Endothelial cell of umbilical vein (primary cell): ENCODE measurements around the gene DGKG. TPM values are rescaled to one million over a fixed set of nuclear protein-coding genes. Genes with fewer than 3 reads are reported as not detected.

ENCODE experiments used
- BruUV-seq: library from RNA; stranded (reverse); fragments of 400-500 nt; replicated peaks from 2 replicates; lab custom pipeline; 2021; lab: Mats Ljungman, UMichigan
- CTCF ChIA-PET: fragments of 300-600, 350-600 bp; sonication (Branson Sonifier 250); formaldehyde crosslinking; loops from one replicate; lab custom pipeline; 2021; ENCODE audit warnings: antibody characterized with exemption, inconsistent platforms; lab: Charles Lee
- POLR2A ChIA-PET: fragments of 300-600, 350-600 bp; sonication (Branson Sonifier 250); formaldehyde crosslinking; loops from one replicate; lab custom pipeline; 2021; ENCODE audit warnings: antibody characterized with exemption, inconsistent platforms; lab: Charles Lee
- DNase-seq: peaks from one replicate; pipeline ENCODE4 v3.0.0-alpha.2; 2011; ENCODE audit warnings: low read depth, low spot score
- FAIRE-seq: peaks from 2 replicates; lab custom pipeline; 2011; peaks lifted over from hg19 to GRCh38; lab: Jason Lieb, UNC
- H2AFZ ChIP-seq: 2 replicates; pipeline ENCODE4 v1.6.0; 2012; ENCODE audit warnings: low read depth, low read length, control low read depth, inconsistent platforms
- H3K27ac ChIP-seq: 2 replicates; pipeline ENCODE4 v1.5.1; 2011; ENCODE audit warnings: low read depth, mild to moderate bottlenecking, control low read depth, low read length, moderate library complexity; ENCODE audit not compliant: insufficient read depth
- H3K27me3 ChIP-seq, 2 experiments: 2 replicates each; pipeline versions ENCODE4 v1.6.0 to v1.6.1; 2011; ENCODE audit warnings: low read length in 2 of 2, mixed read lengths in 1 of 2; ENCODE audit not compliant: control insufficient read depth in 2 of 2, insufficient read depth in 2 of 2
- H3K36me3 ChIP-seq, 2 experiments: 2 replicates in 1 of 2; 3 replicates in 1 of 2; pipeline ENCODE4 v1.5.1; 2011; ENCODE audit warnings: low read length in 2 of 2, mild to moderate bottlenecking in 1 of 2, moderate library complexity in 1 of 2; ENCODE audit not compliant: control insufficient read depth in 2 of 2, insufficient read depth in 2 of 2; ENCODE audit errors: extremely low read depth in 1 of 2
- H3K4me1 ChIP-seq: 3 replicates; pipeline ENCODE4 v1.5.1; 2011; ENCODE audit warnings: mild to moderate bottlenecking, low read length; ENCODE audit not compliant: control insufficient read depth, insufficient read depth; ENCODE audit errors: extremely low read depth
- H3K4me2 ChIP-seq: 2 replicates; pipeline ENCODE4 v1.6.1; 2011; ENCODE audit warnings: low read length, control low read depth, mixed read lengths; ENCODE audit not compliant: insufficient read depth
- H3K4me3 ChIP-seq, 3 experiments: fragments of 200-600 bp in 1 of 3; sonication (generic), shearing (Covaris generic) in 1 of 3; replicated peaks in 1 of 3; 2 replicates each; pipeline ENCODE4 v1.5.1; 2011 to 2016; ENCODE audit warnings: control low read depth in 3 of 3, low read length in 3 of 3, mild to moderate bottlenecking in 2 of 3, inconsistent platforms in 1 of 3, low read depth in 1 of 3, moderate library complexity in 1 of 3; ENCODE audit not compliant: insufficient read depth in 1 of 3
- H3K79me2 ChIP-seq: 2 replicates; pipeline ENCODE4 v1.6.0; 2012; ENCODE audit warnings: low read length, inconsistent platforms; ENCODE audit not compliant: control insufficient read depth, insufficient read depth
- H3K9ac ChIP-seq: replicated peaks from 2 replicates; pipeline ENCODE3; 2011; ENCODE audit warnings: low read length, control low read depth; ENCODE audit not compliant: insufficient read depth; ENCODE audit errors: extremely low read depth
- H3K9me1 ChIP-seq: replicated peaks from 3 replicates; pipeline ENCODE4 v1.6.0; 2011; ENCODE audit warnings: mild to moderate bottlenecking, low read length; ENCODE audit not compliant: control insufficient read depth, insufficient read depth; ENCODE audit errors: extremely low read depth
- H3K9me3 ChIP-seq: replicated peaks from 2 replicates; pipeline ENCODE4 v1.5.1; 2012; ENCODE audit warnings: low read length, inconsistent platforms; ENCODE audit not compliant: control insufficient read depth, insufficient read depth
- H4K20me1 ChIP-seq: replicated peaks from 2 replicates; pipeline ENCODE3; 2011; ENCODE audit warnings: mild to moderate bottlenecking, low read length; ENCODE audit not compliant: control insufficient read depth, insufficient read depth; ENCODE audit errors: extremely low read depth
- CTCF ChIP-seq, 2 donors: IDR thresholded peaks; 1 replicate in 1 of 2; 2 replicates in 1 of 2; pipeline ENCODE4 v1.5.1; 2011; ENCODE audit warnings: low read length in 2 of 2, mild to moderate bottlenecking in 2 of 2, moderate library complexity in 2 of 2, control low read depth in 1 of 2, inconsistent platforms in 1 of 2, low read depth in 1 of 2; ENCODE audit not compliant: insufficient read depth in 1 of 2; ENCODE audit errors: extremely low read depth in 1 of 2
- EZH2 ChIP-seq: IDR thresholded peaks from 2 replicates; pipeline ENCODE4 v1.6.1; 2012; ENCODE audit warnings: borderline replicate concordance, low read depth, mild to moderate bottlenecking, moderate library complexity, low read length, inconsistent platforms; ENCODE audit not compliant: severe bottlenecking
- FOS ChIP-seq: IDR thresholded peaks from 2 replicates; pipeline ENCODE4 v1.6.1; 2011; ENCODE audit warnings: mild to moderate bottlenecking, low read length, moderate library complexity, borderline replicate concordance; ENCODE audit not compliant: insufficient read depth
- GATA2 ChIP-seq: IDR thresholded peaks from 2 replicates; pipeline ENCODE4 v1.7.0; 2011; ENCODE audit warnings: low read depth, mild to moderate bottlenecking, moderate library complexity, mixed read lengths, low read length; ENCODE audit not compliant: insufficient read length, insufficient read depth
- JUN ChIP-seq: IDR thresholded peaks from 2 replicates; pipeline ENCODE4 v1.6.1; 2011; ENCODE audit warnings: borderline replicate concordance, low read depth; ENCODE audit not compliant: insufficient read length, insufficient read depth
- MYC ChIP-seq: IDR thresholded peaks from one replicate; pipeline ENCODE4 v1.6.1; 2011; ENCODE audit warnings: mild to moderate bottlenecking, low read depth, low read length
- POLR2A ChIP-seq: IDR thresholded peaks from 2 replicates; pipeline ENCODE4 v1.6.1; 2012; ENCODE audit warnings: low read depth, mild to moderate bottlenecking, control low read depth, low read length
- POLR2AphosphoS5 ChIP-seq: IDR thresholded peaks from 2 replicates; pipeline ENCODE4 v1.6.1; 2012; ENCODE audit warnings: low read depth, mild to moderate bottlenecking, control low read depth, low read length, moderate library complexity; ENCODE audit not compliant: insufficient read depth
- dilution Hi-C: fragments of 300-500 bp; cut with MboI; formaldehyde crosslinking; loops from one replicate; pipeline ENCODE4 v1.15.0; 2019; ENCODE audit warnings: low sequenced_read_pairs; ENCODE audit not compliant: extremely low pct_ligation_motif_present
- intact Hi-C: fragments of 100-400 bp; cut with micrococcal nuclease; formaldehyde crosslinking; loops from one replicate; pipeline ENCODE4 v1.10.0; 2022
- polyA plus RNA-seq, 4 experiments: library from polyadenylated mRNA; depleted of rRNA in 3 of 4; stranded (reverse) in 3 of 4; unstranded in 1 of 4; fragments of >200 nt; gene quantifications; 2 replicates each; pipeline versions ENCODE4 v1.2.1 to v1.2.3, GENCODE V29; 2011 to 2012; ENCODE audit warnings: missing spikeins in 1 of 4
- total RNA-seq: library from RNA; stranded (reverse); gene quantifications from 2 replicates; pipeline ENCODE4 v1.2.3, GENCODE V29; 2021
- TF ChIP-seq, protein P1 (sequence below): IDR thresholded peaks from 2 replicates; pipeline ENCODE4 v1.6.1; 2011; ENCODE audit not compliant: insufficient read depth, insufficient read length

DGKG gene
- total and polyA plus RNA-seq, 2 donors (not counting 3 experiments of a cell fraction or from before 2014, with no cell fraction given) = not detected

DNA sequence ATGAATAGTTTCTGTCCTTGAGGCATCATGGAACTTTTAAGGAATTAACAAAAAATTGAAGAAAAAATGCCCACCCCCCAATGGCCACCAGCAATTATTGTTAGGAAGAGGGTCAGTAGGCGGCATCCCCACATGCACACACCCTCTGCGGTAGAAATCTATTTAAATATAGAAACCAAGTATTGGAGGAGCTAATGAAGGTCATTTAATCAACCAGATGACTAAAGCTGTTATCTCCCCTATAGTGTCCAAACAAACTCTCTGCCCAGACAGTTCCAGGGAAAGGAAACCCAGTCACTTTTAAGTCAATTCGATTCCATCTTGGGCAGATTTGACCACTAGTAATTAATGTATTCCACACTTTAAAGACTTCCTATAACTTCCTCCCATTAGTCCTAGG, 47.1 kb downstream of the DGKG start:
- no TSS peak for BruUV-seq
- intact Hi-C loops = no loop called here
- dilution Hi-C loops = no loop called here
- H3K4me1 ChIP-seq = no peaks in the 10 kb centered on the region
- no peak overlapping the region for H2AFZ ChIP-seq
- H3K9ac ChIP-seq = no peak overlapping the region
- ChIA-PET POLR2A (no interaction called here), CTCF (no interaction called here)
- FAIRE-seq (no peak), DNase-seq (no peak)
- no peaks in the 10 kb centered on the region for H3K9me1 ChIP-seq
- no peaks in the 10 kb centered on the region for H3K9me3 ChIP-seq
- no peaks in the 10 kb centered on the region for H3K36me3 ChIP-seq
- no peak overlapping the region for H3K27ac ChIP-seq
- TF ChIP-seq POLR2A (no peak), JUN (no peak), MYC (no peak), GATA2 (no peak), EZH2 (no peak), FOS (no peak), CTCF (IDR thresholded peaks at IDR 0.05; ENCODE audit: extremely low read depth in 1 of 2, insufficient read depth in 1 of 2, low read depth in 1 of 2, low read length in 2 of 2) (no peak), POLR2AphosphoS5 (no peak)
- TF ChIP-seq, protein P1, sequence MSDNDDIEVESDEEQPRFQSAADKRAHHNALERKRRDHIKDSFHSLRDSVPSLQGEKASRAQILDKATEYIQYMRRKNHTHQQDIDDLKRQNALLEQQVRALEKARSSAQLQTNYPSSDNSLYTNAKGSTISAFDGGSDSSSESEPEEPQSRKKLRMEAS = no peak
- no peaks in the 10 kb centered on the region for H4K20me1 ChIP-seq
- no peaks in the 10 kb centered on the region for H3K27me3 ChIP-seq
- no peak overlapping the region for H3K4me3 ChIP-seq
- no peak overlapping the region for H3K4me2 ChIP-seq
- H3K79me2 ChIP-seq = no peaks in the 10 kb centered on the region
